H1 (cell line): ENCODE results near the gene HMGCLL1. TPM values are rescaled to one million over a fixed set of nuclear protein-coding genes. Genes with fewer than 3 reads are reported as not detected.

ENCODE experiments used
- CTCF ChIA-PET: fragments of 300-600 bp; sonication (Branson Sonifier 250); formaldehyde crosslinking; loops from one replicate; lab custom pipeline; 2021; ENCODE audit not compliant: partially characterized antibody; lab: Charles Lee
- POLR2A ChIA-PET: fragments of 300-600 bp; sonication (Branson Sonifier 250); formaldehyde crosslinking; loops from one replicate; lab custom pipeline; 2021; ENCODE audit warnings: inconsistent platforms; ENCODE audit not compliant: partially characterized antibody; lab: Charles Lee
- DNase-seq, 2 experiments: peaks; one replicate each; pipeline versions ENCODE4 v3.0.0 to v3.0.0-alpha.2; 2010 to 2022; ENCODE audit warnings: low spot score in 2 of 2, low read depth in 1 of 2, mixed read lengths in 1 of 2
- FAIRE-seq: peaks from 2 replicates; lab custom pipeline; 2011; peaks lifted over from hg19 to GRCh38; lab: Jason Lieb, UNC
- H2AFZ ChIP-seq: 2 replicates; pipeline ENCODE4 v1.8.1; 2012; ENCODE audit warnings: low read length, inconsistent platforms
- H2AK5ac ChIP-seq: 2 replicates; pipeline ENCODE4 v1.6.1; 2013; ENCODE audit warnings: low read depth, low read length
- H2BK120ac ChIP-seq: replicated peaks from 2 replicates; pipeline ENCODE3; 2013; ENCODE audit warnings: low read depth, low read length, inconsistent platforms
- H2BK12ac ChIP-seq: 2 replicates; pipeline ENCODE4 v1.6.1; 2013; ENCODE audit warnings: low read depth, low read length
- H2BK15ac ChIP-seq: 2 replicates; pipeline ENCODE4 v1.6.1; 2013; ENCODE audit warnings: low read length
- H2BK20ac ChIP-seq: 2 replicates; pipeline ENCODE4 v1.6.1; 2013; ENCODE audit warnings: low read length
- H2BK5ac ChIP-seq: 2 replicates; pipeline ENCODE4 v1.6.1; 2013; ENCODE audit warnings: low read depth, low read length
- H3K14ac ChIP-seq: 2 replicates; pipeline ENCODE4 v1.6.1; 2013; ENCODE audit warnings: inconsistent platforms; ENCODE audit not compliant: insufficient read length
- H3K18ac ChIP-seq: 2 replicates; pipeline ENCODE4 v1.6.1; 2013; ENCODE audit warnings: low read length; ENCODE audit errors: extremely low read depth
- H3K23ac ChIP-seq: 2 replicates; pipeline ENCODE4 v1.6.1; 2013; ENCODE audit warnings: inconsistent platforms; ENCODE audit not compliant: insufficient read length
- H3K23me2 ChIP-seq: 2 replicates; pipeline ENCODE4 v1.6.1; 2013; ENCODE audit warnings: low read depth, low read length
- H3K27ac ChIP-seq: 2 replicates; pipeline ENCODE4 v1.6.1; 2011; ENCODE audit warnings: low read depth, low read length, inconsistent platforms
- H3K27me3 ChIP-seq, 4 experiments: replicated peaks in 1 of 4; 1 replicate in 1 of 4; 2 replicates in 3 of 4; pipeline versions ENCODE4 v1.6.1 to v1.8.1; 2011 to 2013; ENCODE audit warnings: low read length in 3 of 4, mild to moderate bottlenecking in 3 of 4, inconsistent platforms in 2 of 4, mixed read lengths in 2 of 4, moderate library complexity in 1 of 4; ENCODE audit not compliant: control insufficient read depth in 3 of 4, insufficient read depth in 3 of 4; ENCODE audit errors: extremely low read depth in 1 of 4
- H3K36me3 ChIP-seq, 4 experiments: 2 replicates each; pipeline versions ENCODE4 v1.6.1 to v1.8.1; 2011 to 2013; ENCODE audit warnings: mild to moderate bottlenecking in 4 of 4, low read length in 3 of 4, moderate library complexity in 2 of 4, control low read depth in 1 of 4, inconsistent platforms in 1 of 4; ENCODE audit not compliant: insufficient read depth in 4 of 4, control insufficient read depth in 2 of 4
- H3K4ac ChIP-seq: replicated peaks from 2 replicates; pipeline ENCODE3; 2013; ENCODE audit warnings: low read length, low read depth, mixed read lengths, inconsistent platforms; ENCODE audit not compliant: insufficient read length
- H3K4me1 ChIP-seq, 4 experiments: replicated peaks in 1 of 4; 1 replicate in 1 of 4; 2 replicates in 3 of 4; pipeline versions ENCODE4 v1.6.1 to v1.8.1; 2011 to 2013; ENCODE audit warnings: low read length in 3 of 4, inconsistent platforms in 2 of 4, mixed read lengths in 1 of 4; ENCODE audit not compliant: insufficient read depth in 4 of 4, control insufficient read depth in 3 of 4
- H3K4me2 ChIP-seq, 2 experiments: 2 replicates each; pipeline versions ENCODE4 v1.6.1 to v1.8.1; 2011 to 2013; ENCODE audit warnings: low read depth in 2 of 2, low read length in 2 of 2, control low read depth in 1 of 2, inconsistent platforms in 1 of 2, mild to moderate bottlenecking in 1 of 2; ENCODE audit not compliant: insufficient read depth in 1 of 2
- H3K4me3 ChIP-seq, 4 experiments: fragments of 200-600, 300-600 bp in 1 of 4; sonication (generic), shearing (Covaris generic), sonication (Bioruptor Twin) in 1 of 4; 2 replicates each; pipeline versions ENCODE4 v1.5.1 to v1.8.1; 2011 to 2016; ENCODE audit warnings: low read length in 4 of 4, low read depth in 3 of 4, control low read depth in 2 of 4, inconsistent platforms in 2 of 4, mild to moderate bottlenecking in 2 of 4, mixed read lengths in 1 of 4, moderate library complexity in 1 of 4; ENCODE audit not compliant: insufficient read depth in 2 of 4; ENCODE audit errors: extremely low read depth in 1 of 4
- H3K56ac ChIP-seq: replicated peaks from 2 replicates; pipeline ENCODE3; 2013; ENCODE audit warnings: low read depth, mild to moderate bottlenecking, mixed read lengths, low read length, inconsistent platforms; ENCODE audit not compliant: insufficient read length
- H3K79me1 ChIP-seq: 2 replicates; pipeline ENCODE4 v1.6.1; 2013; ENCODE audit warnings: low read depth, low read length, control low read depth
- H3K79me2 ChIP-seq, 2 experiments: 2 replicates each; pipeline versions ENCODE4 v1.6.1 to v1.8.1; 2012 to 2013; ENCODE audit warnings: low read length in 2 of 2, mild to moderate bottlenecking in 2 of 2, inconsistent platforms in 1 of 2; ENCODE audit not compliant: insufficient read depth in 2 of 2, control insufficient read depth in 1 of 2
- H3K9ac ChIP-seq, 4 experiments: replicated peaks in 1 of 4; 1 replicate in 1 of 4; 2 replicates in 3 of 4; pipeline versions ENCODE4 v1.6.1 to v1.8.1; 2011 to 2013; ENCODE audit warnings: low read depth in 3 of 4, low read length in 3 of 4, control low read depth in 2 of 4, mild to moderate bottlenecking in 2 of 4, moderate library complexity in 2 of 4, inconsistent platforms in 1 of 4; ENCODE audit errors: extremely low read depth in 1 of 4
- H3K9me3 ChIP-seq, 2 experiments: 2 replicates each; pipeline versions ENCODE4 v1.6.1 to v1.8.1; 2012 to 2013; ENCODE audit warnings: mild to moderate bottlenecking in 2 of 2, moderate library complexity in 2 of 2, control low read depth in 1 of 2, inconsistent platforms in 1 of 2, low read depth in 1 of 2, low read length in 1 of 2, mixed read lengths in 1 of 2; ENCODE audit not compliant: insufficient read depth in 2 of 2
- H4K20me1 ChIP-seq, 2 experiments: replicated peaks in 1 of 2; 2 replicates each; pipeline versions ENCODE3 to v1.8.1; 2011 to 2013; ENCODE audit warnings: inconsistent platforms in 2 of 2, low read length in 2 of 2, mild to moderate bottlenecking in 1 of 2; ENCODE audit not compliant: insufficient read depth in 2 of 2, control insufficient read depth in 1 of 2
- H4K5ac ChIP-seq: 2 replicates; pipeline ENCODE4 v1.6.1; 2013; ENCODE audit warnings: low read length, low read depth, mixed read lengths, inconsistent platforms; ENCODE audit not compliant: insufficient read length
- H4K8ac ChIP-seq: 2 replicates; pipeline ENCODE4 v1.8.0; 2013; ENCODE audit warnings: mild to moderate bottlenecking, moderate library complexity, low read length, inconsistent platforms; ENCODE audit not compliant: insufficient read depth; ENCODE audit errors: extremely low read depth
- H4K91ac ChIP-seq: replicated peaks from 2 replicates; pipeline ENCODE3; 2013; ENCODE audit warnings: low read length, mixed read lengths, inconsistent platforms; ENCODE audit not compliant: insufficient read length
- FOSL1 ChIP-seq: IDR thresholded peaks from 2 replicates; pipeline ENCODE4 v1.6.1; 2011; ENCODE audit warnings: mild to moderate bottlenecking, low read depth, low read length, moderate library complexity; ENCODE audit not compliant: insufficient read depth
- MAFK ChIP-seq: IDR thresholded peaks from 2 replicates; pipeline ENCODE4 v1.6.1; 2012; ENCODE audit warnings: low read depth, mild to moderate bottlenecking, improper control_type of control experiment, low read length
- RFX5 ChIP-seq: IDR thresholded peaks from 2 replicates; pipeline ENCODE4 v1.6.1; 2011; ENCODE audit warnings: low read depth, low read length, improper control_type of control experiment, borderline replicate concordance
- SP2 ChIP-seq: IDR thresholded peaks from 2 replicates; pipeline ENCODE4 v1.6.1; 2012; ENCODE audit warnings: mild to moderate bottlenecking, low read length, inconsistent platforms
- SP4 ChIP-seq: IDR thresholded peaks from 2 replicates; pipeline ENCODE4 v1.6.1; 2012; ENCODE audit warnings: low read length, inconsistent platforms
- TAF1 ChIP-seq: IDR thresholded peaks from 2 replicates; pipeline ENCODE4 v1.6.1; 2011; ENCODE audit warnings: mild to moderate bottlenecking, low read depth, low read length
- WGBS, 2 experiments: shearing (Covaris generic) in 1 of 2; methylation state at CpG; one replicate each; pipeline versions ENCODE4 v1.1.6 to v1.1.7; 2013 to 2015; ENCODE audit warnings: low lambda C conversion rate in 2 of 2, mixed read lengths in 2 of 2, inconsistent platforms in 1 of 2, low coverage in 1 of 2, missing lambda C conversion rate in 1 of 2; ENCODE audit not compliant: insufficient replicate concordance in 2 of 2, insufficient coverage in 1 of 2, insufficient read length in 1 of 2; ENCODE audit errors: extremely low coverage in 1 of 2, missing lambda C conversion rate in 1 of 2; 5-methylcytosine and 5-hydroxymethylcytosine counted together
- polyA plus RNA-seq, 7 experiments: library from polyadenylated mRNA; depleted of rRNA in 3 of 7; stranded (reverse) in 5 of 7; unstranded in 2 of 7; fragments of >200 nt in 5 of 7; fragments of 200-250 nt in 2 of 7; gene quantifications; 1 replicate in 5 of 7; 2 replicates in 1 of 7; 4 replicates in 1 of 7; pipeline versions ENCODE4 v1.2.1 to v1.2.3, GENCODE V29; 2011 to 2013; ENCODE audit warnings: missing spikeins in 2 of 7, mixed read lengths in 2 of 7
- total RNA-seq: library from RNA; stranded (reverse); fragmentation: NEBNext Ultra II Directional; extraction: Animal tissue kit (Norgen Biotek cat#: 25700); gene quantifications from 2 replicates; pipeline ENCODE4 v1.2.1, GENCODE V29; 2021

The HMGCLL1 gene
- total and polyA plus RNA-seq, 2 of the 8 experiments (the other 6 are each of a cell fraction or from before 2014, with no cell fraction given): 0.06 to 0.41 TPM

- Histone ChIP-seq H3K27me3 (no peaks in the 10 kb centered on the region), H3K14ac (no peak overlapping the region), H4K91ac (no peak overlapping the region), H4K20me1 (no peaks in the 10 kb centered on the region), H2AFZ (no peak overlapping the region), H3K27ac (no peak overlapping the region), H2BK120ac (no peak overlapping the region), H3K79me1 (no peaks in the 10 kb centered on the region), H2BK5ac (no peak overlapping the region), H3K18ac (no peak overlapping the region), H4K8ac (no peak overlapping the region), H3K9ac (no peak overlapping the region), H3K79me2 (no peaks in the 10 kb centered on the region), H2AK5ac (no peak overlapping the region), H3K4me1 (no peaks in the 10 kb centered on the region), H2BK12ac (no peak overlapping the region), H3K23ac (no peak overlapping the region), H2BK20ac (no peak overlapping the region), H3K4ac (no peak overlapping the region), H2BK15ac (no peak overlapping the region), H3K4me3 (no peak overlapping the region), H3K4me2 (no peak overlapping the region), H4K5ac (no peak overlapping the region), H3K23me2 (no peaks in the 10 kb centered on the region), H3K56ac (no peak overlapping the region), H3K9me3 (no peaks in the 10 kb centered on the region), H3K36me3 (no peaks in the 10 kb centered on the region)
- FAIRE-seq (no peak), DNase-seq (no peak)
- 95% methylated on average over 2 of the region's 2 CpGs; no CpG with 5 or more reads in 1 of the 2 experiments for WGBS, 2 experiments
- ChIA-PET POLR2A (no interaction called here), CTCF (no interaction called here)
- no peak for TF ChIP-seq MAFK
- TF ChIP-seq RFX5: no peak
- TF ChIP-seq SP2: no peak
- TF ChIP-seq FOSL1: no peak
- no peak for TF ChIP-seq SP4
- no peak for TF ChIP-seq TAF1
Observed at GRCh38 chr6:55530931-55531330, 48.1 kb downstream of the HMGCLL1 start.
